MCF 10A (cell line): ENCODE data around the gene MKLN1. TPM values are rescaled to one million over a fixed set of nuclear protein-coding genes. Genes with fewer than 3 reads are reported as not detected.

ENCODE experiments used
- BruUV-seq: library from RNA; stranded (reverse); fragments of 400-500 nt; replicated peaks from 2 replicates; lab custom pipeline; 2021; lab: Mats Ljungman, UMichigan
- CTCF ChIA-PET: fragments of 300-600 bp; sonication (Branson Sonifier 250); formaldehyde crosslinking; extraction: SDS; loops from one replicate; lab custom pipeline; 2021; ENCODE audit warnings: antibody characterized with exemption, inconsistent platforms; lab: Yijun Ruan, JAX
- POLR2A ChIA-PET: fragments of 300-600, 350-650 bp; sonication (Branson Sonifier 250); formaldehyde crosslinking; extraction: SDS; loops from one replicate; lab custom pipeline; 2020; ENCODE audit warnings: antibody characterized with exemption, inconsistent platforms; lab: Yijun Ruan, JAX
- DNase-seq: peaks from one replicate; pipeline ENCODE4 v3.0.0-alpha.2; 2018; ENCODE audit not compliant: unreplicated experiment
- H3K27ac Mint-ChIP-seq: one replicate; pipeline ENCODE4 v1.8.0; 2022; ENCODE audit warnings: mild to moderate bottlenecking, low read depth, mixed read lengths; ENCODE audit not compliant: unreplicated experiment
- H3K27me3 Mint-ChIP-seq: one replicate; pipeline ENCODE4 v1.8.0; 2022; ENCODE audit warnings: mixed read lengths; ENCODE audit not compliant: insufficient read depth, unreplicated experiment
- H3K36me3 Mint-ChIP-seq: one replicate; pipeline ENCODE4 v1.8.0; 2022; ENCODE audit warnings: mild to moderate bottlenecking, moderate library complexity, mixed read lengths; ENCODE audit not compliant: insufficient read depth, unreplicated experiment
- H3K4me1 Mint-ChIP-seq: one replicate; pipeline ENCODE4 v1.8.0; 2022; ENCODE audit warnings: mixed read lengths; ENCODE audit not compliant: insufficient read depth, unreplicated experiment
- H3K4me3 Mint-ChIP-seq: one replicate; pipeline ENCODE4 v1.8.0; 2022; ENCODE audit warnings: mild to moderate bottlenecking, moderate library complexity, mixed read lengths; ENCODE audit not compliant: unreplicated experiment
- H3K9me3 Mint-ChIP-seq: one replicate; pipeline ENCODE4 v1.8.0; 2022; ENCODE audit warnings: mixed read lengths; ENCODE audit not compliant: unreplicated experiment
- CTCF ChIP-seq: fragments of 200-600 bp; IDR thresholded peaks from one replicate; pipeline ENCODE4 v1.8.0; 2022; ENCODE audit warnings: antibody characterized with exemption, mild to moderate bottlenecking; ENCODE audit not compliant: unreplicated experiment
- intact Hi-C: fragments of 100-400 bp; cut with micrococcal nuclease; formaldehyde crosslinking; loops from 2 replicates; pipeline ENCODE4 v1.14.1; 2022
- total RNA-seq: library from RNA; stranded (reverse); gene quantifications from 2 replicates; pipeline ENCODE4 v1.2.3, GENCODE V29; 2022

The MKLN1 gene
- total RNA-seq, 1 experiment from 2014 or later: 35.6 TPM

GRCh38 chr7:131355917-131356777 lies 28.5 kb downstream of the MKLN1 start:
- no peaks in the 10 kb centered on the region for H3K27me3 Mint-ChIP-seq
- no peak overlapping the region for H3K4me3 Mint-ChIP-seq
- H3K27ac Mint-ChIP-seq: no peak overlapping the region
- intact Hi-C loops: no loop called here
- DNase-seq: peak; percentile 54
- ChIA-PET CTCF (interaction anchor here (0.7 kb wide), 1 partner anchor 107 kb away, joined by 3 read pairs; no protein-coding TSS in a partner anchor), POLR2A (interaction anchor here (1.0 kb wide), 1 partner anchor 14 kb away, joined by 3 read pairs; no protein-coding TSS in a partner anchor)
- no TSS peak for BruUV-seq
- no peak for TF ChIP-seq CTCF
- H3K4me1 Mint-ChIP-seq: peaks cover 27% of the 10 kb centered on the region
- H3K9me3 Mint-ChIP-seq: peaks cover 4% of the 10 kb centered on the region
- no peaks in the 10 kb centered on the region for H3K36me3 Mint-ChIP-seq

- peak; percentile 34 for DNase-seq
- no TSS peak for BruUV-seq
- H3K4me3 Mint-ChIP-seq: no peak overlapping the region
- no peaks in the 10 kb centered on the region for H3K27me3 Mint-ChIP-seq
- H3K4me1 Mint-ChIP-seq: peaks cover 34% of the 10 kb centered on the region
- ChIA-PET POLR2A (interaction anchor here (0.6 to 1.4 kb wide), 2 partner anchors 169 to 267 kb away, joined by 3 to 4 read pairs; no protein-coding TSS in a partner anchor), CTCF (interaction anchor here (0.7 kb wide), 1 partner anchor 243 kb away, joined by 3 read pairs; no protein-coding TSS in a partner anchor)
- H3K27ac Mint-ChIP-seq: no peak overlapping the region
- intact Hi-C loops: no loop called here
- H3K9me3 Mint-ChIP-seq: peaks cover 12% of the 10 kb centered on the region
- no peak for TF ChIP-seq CTCF
- peaks cover 7% of the 10 kb centered on the region for H3K36me3 Mint-ChIP-seq
Measured at GRCh38 chr7:131357282-131357880, 29.7 kb downstream of the MKLN1 start.

GRCh38 chr7:131358636-131359035 lies 31.0 kb downstream of the MKLN1 start:
- no peak for DNase-seq
- no peak for TF ChIP-seq CTCF
- intact Hi-C loops: no loop called here
- CTCF ChIA-PET: no interaction called here
- POLR2A ChIA-PET: interaction anchor here (1.6 kb wide), 1 partner anchor 31 kb away, joined by 6 read pairs; the partner anchor contains the start of gene MKLN1
- no TSS peak for BruUV-seq
- Mint-ChIP-seq H3K27ac (no peak overlapping the region), H3K4me1 (peaks cover 26% of the 10 kb centered on the region), H3K36me3 (peaks cover 10% of the 10 kb centered on the region), H3K27me3 (no peaks in the 10 kb centered on the region), H3K4me3 (no peak overlapping the region), H3K9me3 (peaks cover 12% of the 10 kb centered on the region)
